HL-60 (cell line): ENCODE results near the gene PLK1.
"Not testable (repeated sequence)": the region's sequence is repeated elsewhere in the genome, so short reads cannot be mapped to it uniquely, and the experiment has no call there.

ENCODE experiments used
- DNase-seq, 2 experiments: peaks; one replicate each; pipeline ENCODE4 v3.0.0-alpha.2; 2010 to 2020; ENCODE audit warnings: low read depth in 1 of 2, low spot score in 1 of 2
- H3K27ac ChIP-seq: fragments of 250-450 bp; sonication (Bioruptor Pico); replicated peaks from 2 replicates; pipeline ENCODE4 v1.5.1; 2020; ENCODE audit warnings: mild to moderate bottlenecking, moderate library complexity
- H3K27me3 ChIP-seq: fragments of 250-450 bp; sonication (Bioruptor Pico); 2 replicates; pipeline ENCODE4 v1.5.1; 2021; ENCODE audit warnings: mild to moderate bottlenecking, moderate library complexity; ENCODE audit not compliant: insufficient read depth, poor library complexity, severe bottlenecking
- H3K4me3 ChIP-seq: replicated peaks from 2 replicates; pipeline ENCODE4 v1.5.1; 2011; ENCODE audit warnings: mild to moderate bottlenecking, control low read depth, low read length; ENCODE audit not compliant: insufficient read depth
- GABPA ChIP-seq: IDR thresholded peaks from 2 replicates; pipeline ENCODE4 v1.6.1; 2012; ENCODE audit warnings: low read depth
- POLR2AphosphoS5 ChIP-seq: IDR thresholded peaks from 2 replicates; pipeline ENCODE4 v1.6.1; 2012; ENCODE audit warnings: low read depth
- SPI1 ChIP-seq: IDR thresholded peaks from 2 replicates; pipeline ENCODE4 v1.6.1; 2012; ENCODE audit warnings: low read depth, mild to moderate bottlenecking, borderline replicate concordance
- TF ChIP-seq, protein P1 (sequence below): IDR thresholded peaks from one replicate; pipeline ENCODE4 v1.5.1; 2011; ENCODE audit warnings: low read length, control low read depth, inconsistent platforms; ENCODE audit not compliant: insufficient read depth
- TF ChIP-seq, protein P2 (sequence below): IDR thresholded peaks from 2 replicates; pipeline ENCODE4 v1.6.1; 2012; ENCODE audit warnings: low read depth; ENCODE audit not compliant: insufficient replicate concordance

The PLK1 gene

DNA sequence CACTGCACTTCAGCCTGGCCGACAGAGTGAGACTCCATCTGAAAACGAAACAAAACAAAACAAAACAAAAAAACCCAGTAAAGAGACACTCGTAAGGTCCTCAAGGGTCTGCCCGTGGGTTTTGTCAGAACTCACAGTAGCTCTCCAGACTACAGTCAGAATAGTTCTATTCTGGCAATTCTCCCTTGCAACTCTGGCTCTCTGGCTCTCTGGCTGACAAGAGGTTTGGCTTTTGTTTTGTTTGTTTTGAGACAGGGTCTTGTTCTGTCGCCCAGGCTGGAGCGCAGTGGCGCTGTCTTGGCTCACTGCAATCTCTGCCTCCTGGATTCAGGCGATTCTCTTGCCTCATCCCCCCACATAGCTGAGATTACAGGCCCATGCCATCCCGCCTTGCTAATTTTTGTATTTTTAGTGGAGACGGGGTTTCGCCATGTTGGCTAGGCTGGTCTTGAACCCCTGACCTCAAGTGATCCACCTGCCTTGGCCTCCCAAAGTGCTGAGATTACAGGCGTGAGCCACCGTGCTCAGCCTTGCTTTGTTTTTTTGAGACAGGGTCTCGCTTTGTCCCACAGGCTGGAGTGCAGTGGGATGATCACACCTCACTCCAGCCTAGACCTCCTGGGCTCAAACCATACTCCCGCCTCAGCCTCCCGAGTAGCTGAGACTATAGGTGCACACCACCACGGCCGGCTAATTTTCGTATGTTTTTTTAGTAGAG is 55.6 kb downstream of the PLK1 start:
- TF ChIP-seq POLR2AphosphoS5: no peak
- TF ChIP-seq, protein P1, sequence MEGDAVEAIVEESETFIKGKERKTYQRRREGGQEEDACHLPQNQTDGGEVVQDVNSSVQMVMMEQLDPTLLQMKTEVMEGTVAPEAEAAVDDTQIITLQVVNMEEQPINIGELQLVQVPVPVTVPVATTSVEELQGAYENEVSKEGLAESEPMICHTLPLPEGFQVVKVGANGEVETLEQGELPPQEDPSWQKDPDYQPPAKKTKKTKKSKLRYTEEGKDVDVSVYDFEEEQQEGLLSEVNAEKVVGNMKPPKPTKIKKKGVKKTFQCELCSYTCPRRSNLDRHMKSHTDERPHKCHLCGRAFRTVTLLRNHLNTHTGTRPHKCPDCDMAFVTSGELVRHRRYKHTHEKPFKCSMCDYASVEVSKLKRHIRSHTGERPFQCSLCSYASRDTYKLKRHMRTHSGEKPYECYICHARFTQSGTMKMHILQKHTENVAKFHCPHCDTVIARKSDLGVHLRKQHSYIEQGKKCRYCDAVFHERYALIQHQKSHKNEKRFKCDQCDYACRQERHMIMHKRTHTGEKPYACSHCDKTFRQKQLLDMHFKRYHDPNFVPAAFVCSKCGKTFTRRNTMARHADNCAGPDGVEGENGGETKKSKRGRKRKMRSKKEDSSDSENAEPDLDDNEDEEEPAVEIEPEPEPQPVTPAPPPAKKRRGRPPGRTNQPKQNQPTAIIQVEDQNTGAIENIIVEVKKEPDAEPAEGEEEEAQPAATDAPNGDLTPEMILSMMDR: no peak
- TF ChIP-seq, protein P2, sequence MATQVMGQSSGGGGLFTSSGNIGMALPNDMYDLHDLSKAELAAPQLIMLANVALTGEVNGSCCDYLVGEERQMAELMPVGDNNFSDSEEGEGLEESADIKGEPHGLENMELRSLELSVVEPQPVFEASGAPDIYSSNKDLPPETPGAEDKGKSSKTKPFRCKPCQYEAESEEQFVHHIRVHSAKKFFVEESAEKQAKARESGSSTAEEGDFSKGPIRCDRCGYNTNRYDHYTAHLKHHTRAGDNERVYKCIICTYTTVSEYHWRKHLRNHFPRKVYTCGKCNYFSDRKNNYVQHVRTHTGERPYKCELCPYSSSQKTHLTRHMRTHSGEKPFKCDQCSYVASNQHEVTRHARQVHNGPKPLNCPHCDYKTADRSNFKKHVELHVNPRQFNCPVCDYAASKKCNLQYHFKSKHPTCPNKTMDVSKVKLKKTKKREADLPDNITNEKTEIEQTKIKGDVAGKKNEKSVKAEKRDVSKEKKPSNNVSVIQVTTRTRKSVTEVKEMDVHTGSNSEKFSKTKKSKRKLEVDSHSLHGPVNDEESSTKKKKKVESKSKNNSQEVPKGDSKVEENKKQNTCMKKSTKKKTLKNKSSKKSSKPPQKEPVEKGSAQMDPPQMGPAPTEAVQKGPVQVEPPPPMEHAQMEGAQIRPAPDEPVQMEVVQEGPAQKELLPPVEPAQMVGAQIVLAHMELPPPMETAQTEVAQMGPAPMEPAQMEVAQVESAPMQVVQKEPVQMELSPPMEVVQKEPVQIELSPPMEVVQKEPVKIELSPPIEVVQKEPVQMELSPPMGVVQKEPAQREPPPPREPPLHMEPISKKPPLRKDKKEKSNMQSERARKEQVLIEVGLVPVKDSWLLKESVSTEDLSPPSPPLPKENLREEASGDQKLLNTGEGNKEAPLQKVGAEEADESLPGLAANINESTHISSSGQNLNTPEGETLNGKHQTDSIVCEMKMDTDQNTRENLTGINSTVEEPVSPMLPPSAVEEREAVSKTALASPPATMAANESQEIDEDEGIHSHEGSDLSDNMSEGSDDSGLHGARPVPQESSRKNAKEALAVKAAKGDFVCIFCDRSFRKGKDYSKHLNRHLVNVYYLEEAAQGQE: no peak
- TF ChIP-seq GABPA: no peak
- no peak for TF ChIP-seq SPI1
- no peak for DNase-seq
- Histone ChIP-seq H3K4me3 (no peak overlapping the region), H3K27ac (no peak overlapping the region), H3K27me3 (peaks cover 2% of the 10 kb centered on the region)

DNA sequence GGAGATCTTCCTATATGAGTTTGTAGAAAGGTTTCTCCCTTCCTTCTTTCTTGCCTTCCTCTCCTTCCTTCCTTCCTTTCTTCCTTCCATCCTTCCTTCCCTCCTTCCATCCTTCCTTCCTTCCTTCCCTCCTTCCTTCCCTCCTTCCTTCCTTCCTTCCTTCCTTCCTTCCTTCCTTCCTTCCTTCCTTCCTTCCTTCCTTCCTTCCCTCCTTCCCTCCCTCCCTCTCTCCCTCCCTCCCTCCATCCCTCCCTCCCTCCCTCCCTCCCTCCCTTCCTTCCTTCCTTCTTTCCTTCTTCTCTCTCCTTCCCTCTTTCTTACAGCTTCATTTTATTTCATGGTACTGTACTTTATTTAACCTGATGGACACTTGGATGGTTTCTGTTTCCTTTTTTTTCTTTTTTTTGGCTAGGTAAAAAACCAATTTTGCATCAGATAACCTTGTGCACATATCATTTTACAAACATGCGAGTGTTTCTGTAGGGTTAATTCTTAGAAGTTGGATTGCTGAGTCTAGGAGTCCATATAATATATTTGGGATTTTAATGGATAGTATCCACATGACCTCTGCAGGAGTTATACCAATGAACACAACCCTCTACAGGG is 58.8 kb downstream of the PLK1 start:
- not testable (repeated sequence) for H3K4me3 ChIP-seq, H3K27me3 ChIP-seq, DNase-seq, H3K27ac ChIP-seq

DNA sequence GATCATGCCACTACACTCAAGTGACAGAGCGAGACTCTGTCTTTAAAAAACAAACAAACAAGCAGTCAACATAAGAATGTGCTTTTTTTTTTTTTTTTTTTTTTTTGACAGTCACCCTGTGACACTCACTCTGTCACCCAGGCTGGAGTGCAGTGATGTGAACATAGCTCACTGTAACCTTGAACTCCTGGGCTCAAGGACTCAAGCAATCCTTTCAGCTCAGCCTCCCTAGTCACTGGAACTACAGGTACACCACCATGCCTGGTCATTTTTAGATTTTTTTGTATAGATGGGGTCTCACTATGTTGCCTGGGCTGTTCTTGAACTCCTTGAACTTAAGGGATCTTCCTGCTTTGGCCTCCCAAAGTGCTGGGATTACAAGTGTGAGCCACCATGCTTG is 60.8 kb downstream of the PLK1 start:
- Histone ChIP-seq H3K27me3 (peaks cover 2% of the 10 kb centered on the region), H3K27ac (no peak overlapping the region), H3K4me3 (no peak overlapping the region)
- TF ChIP-seq SPI1 (no peak), POLR2AphosphoS5 (no peak), GABPA (no peak)
- TF ChIP-seq, protein P1: no peak
- TF ChIP-seq, protein P2: no peak
- DNase-seq: no peak
